ENCODE data around the gene SLC24A3.

SLC24A3 gene

DNA sequence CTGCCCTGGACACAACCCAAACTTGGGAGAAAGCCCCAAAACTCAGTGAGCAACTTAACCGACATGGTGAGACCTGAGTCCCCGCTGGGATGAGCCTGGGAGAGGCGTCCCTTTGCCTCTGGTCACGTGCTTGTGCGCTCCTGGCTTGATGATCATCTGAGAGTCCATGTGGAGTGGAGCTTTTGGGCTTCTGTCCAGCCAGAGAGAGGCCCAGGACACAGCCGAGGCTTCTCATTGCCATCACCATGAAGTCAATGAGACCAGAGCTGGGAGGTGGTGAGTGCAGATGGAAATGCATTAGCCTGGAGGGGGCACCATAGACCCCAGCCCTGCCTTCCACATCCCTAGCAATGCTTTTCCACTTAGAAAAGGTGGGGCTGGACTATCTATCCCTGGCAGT, 250.0 kb downstream of the SLC24A3 start:
- DNase-seq (ENCODE audit: low read depth), result no peak

DNA sequence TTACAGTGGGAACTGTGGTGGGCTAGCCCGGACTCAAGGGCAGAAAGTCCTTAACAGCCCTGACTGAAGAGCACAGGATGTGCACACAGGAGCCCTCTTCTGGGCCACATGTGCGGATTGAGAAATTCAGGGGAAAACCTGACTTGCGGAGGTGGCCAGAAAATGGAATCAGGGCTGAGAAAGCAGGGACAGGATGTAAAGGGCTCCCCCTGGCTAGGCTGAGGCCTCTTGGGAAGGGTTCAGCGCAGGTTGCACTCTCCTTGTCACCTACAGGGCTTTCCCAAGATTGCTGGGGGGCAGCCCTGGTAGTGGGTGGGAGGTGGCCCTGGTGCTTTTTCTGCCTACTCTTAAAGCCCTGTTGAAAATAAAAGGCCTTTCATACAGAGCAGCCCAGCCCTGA, 251.2 kb downstream of the SLC24A3 start:
- DNase-seq (ENCODE audit: low read depth), result no peak

DNA sequence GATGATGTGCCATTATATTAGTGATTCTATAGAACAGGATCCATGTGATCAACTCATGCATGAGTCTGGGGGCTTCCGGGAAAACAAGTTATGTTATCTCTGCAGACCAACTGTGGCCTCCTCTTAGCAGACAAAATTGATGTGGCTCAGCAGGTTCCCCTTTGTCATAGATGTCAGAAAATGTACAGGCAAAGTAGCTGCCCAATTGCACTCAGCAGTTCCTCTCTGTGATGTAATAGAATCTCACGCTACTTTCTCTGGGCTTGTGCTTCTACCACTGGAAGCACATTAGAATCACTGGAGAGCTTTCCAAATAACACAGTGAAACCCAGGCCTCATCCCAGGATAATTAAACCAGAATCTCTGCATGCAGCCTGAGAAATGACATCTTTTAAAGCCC, 253.1 kb downstream of the SLC24A3 start:
- DNase-seq (ENCODE audit: low read depth), result no peak

DNA sequence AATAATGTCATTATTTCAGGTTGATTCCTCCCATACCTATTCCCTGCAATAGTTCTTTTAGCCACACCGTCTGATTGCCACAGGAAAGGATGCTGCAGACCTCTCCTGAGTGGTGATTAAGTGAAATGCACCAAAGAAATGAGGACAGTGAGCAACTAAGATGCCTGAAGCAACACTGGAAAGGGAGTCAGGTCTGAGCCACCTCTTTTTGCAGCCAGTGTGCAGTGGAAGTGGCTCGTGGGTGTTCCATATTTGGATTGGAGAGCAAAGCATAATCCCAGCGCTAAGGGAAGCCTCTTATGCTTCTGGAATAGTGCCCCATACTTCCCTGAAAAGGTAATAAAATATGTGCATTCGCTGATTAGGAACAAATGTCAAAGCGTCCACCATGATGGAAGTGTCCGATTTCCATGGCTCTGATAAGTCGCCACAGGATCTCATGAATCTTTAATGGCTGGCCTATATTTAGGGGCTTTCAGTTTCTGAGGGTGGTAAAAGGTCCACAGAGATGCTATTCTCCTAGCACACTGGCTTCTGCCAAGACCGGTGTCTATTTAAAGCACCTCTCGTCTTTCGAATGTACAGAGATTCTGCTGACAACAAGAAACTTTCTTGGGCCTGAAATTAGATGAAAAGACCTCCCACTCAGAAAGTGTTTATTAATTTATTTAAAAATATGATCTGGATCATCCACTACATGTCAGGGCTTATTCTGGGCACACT, 253.9 kb downstream of the SLC24A3 start:
- DNase-seq (ENCODE audit: low read depth), result no peak

DNA sequence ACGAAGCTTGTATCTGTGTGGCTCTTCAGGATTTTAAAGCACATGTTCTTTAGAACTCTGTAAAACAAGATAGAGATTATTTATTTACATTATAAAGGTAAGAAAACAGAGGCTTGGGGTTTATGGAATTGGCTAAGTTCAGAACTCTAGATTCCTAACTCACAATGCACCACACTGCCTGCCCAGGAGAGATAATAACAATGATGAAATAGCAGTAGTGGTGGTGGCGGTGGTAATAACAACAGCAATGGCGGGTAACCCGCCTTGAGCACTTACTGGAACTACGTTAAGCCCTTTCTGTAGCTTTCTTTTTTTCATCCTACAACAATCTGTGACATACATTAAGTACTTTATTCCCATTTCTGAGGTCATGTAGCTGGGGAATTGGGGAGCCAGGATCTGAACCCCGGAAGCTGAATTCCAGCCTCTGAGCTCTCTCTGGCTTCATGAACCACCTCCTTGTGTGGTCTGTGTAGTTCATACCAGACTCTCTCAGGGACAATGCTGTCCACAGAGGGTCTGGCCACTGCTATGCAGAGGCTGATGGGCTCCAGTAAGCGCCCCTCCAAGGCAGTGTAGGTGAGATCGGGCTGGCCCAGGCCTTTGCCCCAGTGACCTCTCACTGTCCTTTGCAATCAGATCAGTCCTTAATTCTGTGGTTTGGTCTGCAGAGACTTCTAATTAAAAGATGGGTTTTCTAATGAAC, 260.9 kb downstream of the SLC24A3 start:
- DNase-seq (ENCODE audit: low read depth), result no peak

DNA sequence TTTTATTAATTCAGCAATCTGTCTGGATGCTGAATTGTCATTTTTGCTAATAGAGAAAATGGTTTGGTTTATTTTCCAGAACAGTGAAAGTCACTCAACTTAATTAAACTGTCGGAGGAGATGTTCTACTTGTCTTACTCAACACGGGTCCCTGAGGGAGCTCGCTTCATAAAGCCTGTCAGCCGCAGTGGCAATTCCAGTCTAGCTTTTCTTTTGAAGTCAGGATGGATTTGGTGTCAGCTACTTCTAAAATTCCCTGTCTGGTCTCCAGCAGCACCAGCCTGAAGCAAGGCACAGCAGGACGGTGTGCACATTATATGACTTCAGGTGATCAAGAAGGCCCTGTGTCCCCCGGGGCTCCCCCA, 261.5 kb downstream of the SLC24A3 start:
- DNase-seq (ENCODE audit: low read depth), result no peak

DNA sequence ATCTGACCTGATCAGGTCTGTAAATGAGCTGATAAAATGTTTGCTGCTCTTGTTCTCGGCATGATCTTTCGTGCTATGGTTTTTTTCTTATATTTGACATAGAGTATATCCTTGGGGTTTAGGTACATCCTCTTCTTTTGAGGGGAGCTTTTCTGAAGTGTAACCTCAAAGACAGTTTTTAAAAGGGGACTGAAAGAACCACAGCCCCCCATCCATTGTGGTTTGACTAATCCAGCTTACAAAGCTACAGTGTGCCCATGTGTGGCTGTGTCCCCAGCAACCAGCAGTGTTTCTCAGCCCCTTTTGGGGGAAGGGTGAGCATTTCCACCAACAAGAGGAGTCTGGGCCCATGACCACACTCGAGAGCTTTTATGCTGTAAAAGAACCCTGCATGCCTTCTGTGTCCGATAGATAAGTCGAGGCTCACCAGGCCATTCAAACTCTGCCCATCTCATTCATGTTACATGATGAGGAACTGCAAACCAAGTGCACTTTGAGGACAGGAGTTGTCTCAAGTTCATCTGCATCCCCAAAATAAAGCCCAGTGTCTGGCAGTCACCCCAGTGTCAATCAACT, 266.0 kb downstream of the SLC24A3 start:
- no peak for DNase-seq (ENCODE audit: low read depth)

DNA sequence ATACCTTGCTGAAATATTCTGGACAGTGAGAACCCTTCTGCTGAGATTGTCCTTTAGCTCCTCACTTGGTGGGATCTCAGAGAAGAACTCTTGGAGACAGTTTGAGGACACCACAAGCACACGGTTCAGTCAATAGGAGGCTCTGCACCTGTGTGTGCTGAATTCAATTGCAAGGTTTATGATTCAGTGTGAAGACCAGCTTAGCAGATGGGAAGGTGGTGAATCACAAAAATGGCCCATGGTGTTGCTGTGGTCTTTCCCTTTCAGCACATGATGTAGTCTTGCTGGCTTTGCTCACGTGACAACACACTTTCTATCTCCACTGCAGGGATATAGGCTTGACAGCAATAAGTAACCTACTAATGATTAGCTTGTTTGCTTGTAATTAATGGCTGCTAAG, 270.3 kb downstream of the SLC24A3 start:
- DNase-seq (ENCODE audit: low read depth), result no peak

DNA sequence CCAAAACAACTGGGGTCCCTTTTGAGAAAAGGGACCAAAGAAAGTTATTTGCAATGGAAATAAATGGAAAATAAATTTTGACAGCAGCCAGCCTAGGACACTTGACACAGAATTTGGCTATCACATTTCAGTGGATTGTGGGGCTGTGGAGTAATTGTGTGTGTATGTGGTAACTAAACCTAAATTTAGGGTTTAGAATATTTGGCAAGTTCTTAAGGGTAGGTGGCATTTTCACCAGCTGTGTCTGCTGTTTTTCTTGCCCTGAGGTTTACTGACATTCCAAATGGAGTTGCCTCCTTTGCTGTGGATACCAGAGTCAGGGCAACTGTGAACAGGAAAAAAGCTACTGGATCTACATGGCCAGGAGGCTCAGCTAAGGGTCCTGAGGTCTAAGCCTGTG, 270.9 kb downstream of the SLC24A3 start:
- no peak for DNase-seq (ENCODE audit: low read depth)

DNA sequence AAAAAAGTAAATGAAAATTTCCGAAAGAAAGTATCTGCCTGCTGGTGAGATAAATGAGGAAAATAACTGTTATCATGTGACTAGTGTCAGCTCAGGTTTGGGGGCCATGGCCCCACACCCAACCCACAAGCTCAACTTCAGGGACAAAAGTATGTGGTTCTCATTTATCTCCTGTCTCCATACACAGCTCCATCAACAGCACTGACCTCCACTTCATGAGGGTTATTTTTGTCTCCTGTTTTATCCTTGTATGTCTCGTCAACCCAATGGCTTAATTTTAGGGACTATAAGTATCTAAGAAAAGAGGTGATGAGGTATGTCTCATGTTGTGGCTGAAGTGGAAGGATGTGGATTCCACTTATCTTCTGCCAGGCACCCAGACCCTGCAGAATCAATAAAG, 274.0 kb downstream of the SLC24A3 start:
- no peak for DNase-seq (ENCODE audit: low read depth)

DNA sequence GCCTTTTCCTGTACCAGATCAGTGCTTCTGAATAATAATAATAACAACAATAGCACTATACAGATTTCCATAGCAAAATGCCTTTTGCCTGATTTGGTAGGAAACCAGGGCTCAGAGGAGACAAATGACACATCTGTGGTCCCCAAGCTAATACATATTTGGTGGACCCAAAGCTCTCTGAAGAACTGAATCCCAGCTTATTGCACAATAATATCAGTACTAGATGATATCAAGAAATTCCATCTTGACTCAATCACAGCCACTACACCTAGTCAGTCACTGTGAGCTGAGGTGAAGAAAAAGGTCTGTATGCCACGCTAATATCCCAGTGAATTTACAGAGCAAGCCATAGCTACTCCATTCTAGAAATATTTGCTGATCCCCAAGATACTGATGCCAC, 275.0 kb downstream of the SLC24A3 start:
- DNase-seq (ENCODE audit: low read depth), result no peak

DNA sequence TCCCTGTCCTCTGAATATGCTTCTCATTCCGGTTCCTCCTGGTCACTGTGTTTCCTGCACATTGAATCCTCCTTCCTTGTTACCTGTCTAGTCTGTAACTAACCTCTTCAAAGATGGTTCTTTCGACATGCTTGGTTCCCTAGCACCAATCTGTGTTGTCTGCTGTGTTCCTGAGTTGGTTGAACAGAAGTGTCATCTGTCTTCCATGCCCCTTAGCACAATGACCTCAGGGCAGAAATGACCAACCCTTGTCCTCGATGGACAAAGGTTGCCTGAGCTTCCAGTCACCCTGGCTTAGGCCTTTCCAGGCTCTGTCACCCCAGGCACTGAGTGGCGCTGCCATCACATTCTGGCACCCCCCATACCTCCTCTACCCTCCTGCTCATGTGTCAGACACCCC, 278.8 kb downstream of the SLC24A3 start:
- no peak for DNase-seq (ENCODE audit: low read depth)

DNA sequence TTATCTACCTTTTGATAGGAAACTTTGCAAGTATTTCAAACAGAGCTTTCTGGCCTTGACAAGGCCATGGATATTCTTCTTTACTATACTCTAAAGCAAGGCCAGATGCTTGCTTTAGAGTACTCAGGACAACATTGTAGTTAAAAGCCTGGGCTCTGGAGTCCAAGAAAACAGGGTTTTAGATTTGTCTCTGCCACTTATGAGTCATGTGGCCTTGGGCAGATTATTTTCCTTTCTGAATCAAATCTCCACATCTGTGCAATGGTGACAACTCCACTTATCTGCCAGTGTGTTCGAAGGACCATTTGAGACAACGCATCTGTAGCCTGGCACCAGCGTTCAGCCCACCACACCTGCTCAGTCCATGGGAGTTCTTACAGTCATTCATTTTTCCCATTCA, 279.7 kb downstream of the SLC24A3 start:
- peak; percentile 17 for DNase-seq (ENCODE audit: low read depth)

DNA sequence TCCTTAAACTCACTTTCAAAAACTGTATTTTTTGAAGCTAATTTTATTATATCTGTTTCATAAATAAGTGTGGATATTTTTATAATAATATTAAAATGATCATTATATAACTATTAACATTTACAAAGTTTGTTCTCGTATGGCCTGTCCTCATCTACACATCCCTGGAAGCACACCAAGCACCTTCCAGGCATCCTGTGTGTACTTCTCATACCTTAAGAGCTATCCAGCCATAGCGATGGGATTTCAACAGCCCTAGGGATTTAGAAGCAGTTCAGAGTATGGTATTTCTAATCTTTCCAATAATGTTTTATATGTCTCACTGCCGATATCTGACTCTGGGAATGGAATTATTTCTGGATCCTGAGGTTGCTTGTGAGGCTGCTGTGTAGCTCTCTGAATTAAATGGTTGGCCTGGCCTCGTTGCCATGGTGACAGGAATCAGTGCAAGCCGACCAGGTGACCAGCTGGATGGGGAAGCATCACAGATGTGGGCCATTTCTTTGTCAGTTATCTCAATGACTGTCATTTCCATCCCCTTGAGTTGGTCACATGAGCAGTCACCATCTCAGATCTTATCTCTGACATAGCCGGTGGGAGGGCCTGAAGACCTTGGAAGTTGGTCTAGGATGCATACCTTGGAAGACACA, 280.4 kb downstream of the SLC24A3 start:
- DNase-seq (ENCODE audit: low read depth), result no peak

DNA sequence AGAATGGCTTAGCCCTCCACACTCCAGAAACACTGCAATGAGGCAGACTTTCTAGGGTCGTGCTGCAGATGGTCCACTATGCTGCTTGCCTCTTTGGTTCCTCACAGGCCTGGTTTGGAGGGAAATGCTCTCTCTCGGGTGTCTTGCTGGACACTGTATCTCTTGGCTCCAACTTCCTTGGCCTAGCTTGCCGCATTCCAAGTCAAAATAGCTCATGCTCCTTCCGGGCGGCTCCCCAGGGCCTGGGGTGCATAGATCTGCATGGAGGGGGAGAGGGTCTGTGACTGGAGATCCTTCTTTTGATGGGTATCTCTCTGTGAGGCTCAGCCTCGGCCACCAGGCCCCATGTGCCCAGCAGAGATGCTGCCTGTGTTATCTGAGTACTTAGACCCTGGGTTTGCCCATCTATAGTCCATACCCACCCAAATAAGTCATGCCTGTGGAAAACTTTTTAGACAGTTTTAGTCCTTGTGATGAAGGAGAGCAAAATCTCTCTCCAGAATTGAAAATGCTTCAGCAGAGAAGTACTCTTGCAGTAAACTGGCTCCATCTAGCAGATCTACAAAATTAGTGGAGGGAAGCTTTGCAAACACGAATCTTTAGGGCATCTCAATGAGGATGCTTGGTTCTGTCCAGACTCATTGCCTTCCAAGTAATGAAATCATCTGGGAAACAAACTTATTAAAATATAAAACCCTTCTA, 281.5 kb downstream of the SLC24A3 start:
- DNase-seq (ENCODE audit: low read depth), result no peak

DNA sequence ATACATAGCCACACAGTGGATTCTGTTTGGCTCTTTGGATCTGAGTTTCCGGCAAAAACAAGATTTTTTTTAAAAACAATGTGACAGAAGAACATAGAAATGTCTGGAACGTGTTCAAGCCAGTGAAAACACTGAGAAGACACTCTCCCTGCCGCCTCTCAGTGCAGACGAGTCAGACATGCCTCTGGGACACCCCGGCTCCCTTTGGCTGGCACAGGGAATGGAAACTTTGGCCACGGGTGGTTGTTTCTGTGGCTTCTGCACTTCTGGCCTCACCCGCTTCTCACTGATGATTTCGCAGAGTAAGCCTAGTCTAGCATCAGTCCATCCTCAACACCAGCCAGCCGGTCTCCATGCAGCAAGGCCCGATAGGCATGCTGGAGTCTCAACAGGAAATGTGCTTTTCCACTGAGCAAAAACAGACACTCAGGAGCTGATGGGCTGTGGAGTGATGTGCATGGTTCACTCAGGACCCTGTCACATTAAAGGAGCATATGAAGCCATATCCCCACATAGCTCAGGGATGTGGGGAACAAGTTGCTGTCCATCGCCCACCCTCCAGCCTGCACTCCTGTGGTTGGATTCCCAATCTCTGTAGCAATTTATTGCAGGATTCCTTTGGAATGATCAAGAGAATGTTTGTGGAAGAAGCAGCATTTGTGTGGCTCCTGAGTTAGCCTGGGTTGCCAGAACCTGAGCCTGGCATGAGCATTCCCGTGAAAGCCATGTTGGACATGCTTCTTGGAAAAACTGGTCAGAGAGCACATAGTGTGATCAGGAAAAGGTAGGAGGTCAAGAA, 283.7 kb downstream of the SLC24A3 start:
- peak; percentile 24 for DNase-seq (ENCODE audit: low read depth)

DNA sequence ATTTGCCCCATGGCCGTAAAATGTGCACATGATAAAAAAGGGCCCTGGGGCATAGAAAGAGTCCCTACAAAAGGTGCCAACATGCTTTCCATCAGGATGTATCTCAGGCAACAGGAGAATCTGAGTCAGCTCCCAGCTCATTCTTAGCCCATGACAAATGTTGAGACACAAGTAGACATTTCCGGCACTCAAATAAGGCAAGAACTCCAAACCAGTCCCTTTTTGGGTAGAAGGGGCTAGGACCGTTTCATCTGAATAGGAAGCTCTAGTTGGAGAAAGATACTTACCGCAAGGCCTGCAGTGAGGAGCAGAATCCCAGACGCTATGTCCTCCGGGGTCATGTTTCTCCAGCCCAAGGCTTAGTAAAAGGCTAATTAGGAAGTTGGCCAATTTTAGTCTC, 284.6 kb downstream of the SLC24A3 start:
- peak; percentile 80 for DNase-seq (ENCODE audit: low read depth)

DNA sequence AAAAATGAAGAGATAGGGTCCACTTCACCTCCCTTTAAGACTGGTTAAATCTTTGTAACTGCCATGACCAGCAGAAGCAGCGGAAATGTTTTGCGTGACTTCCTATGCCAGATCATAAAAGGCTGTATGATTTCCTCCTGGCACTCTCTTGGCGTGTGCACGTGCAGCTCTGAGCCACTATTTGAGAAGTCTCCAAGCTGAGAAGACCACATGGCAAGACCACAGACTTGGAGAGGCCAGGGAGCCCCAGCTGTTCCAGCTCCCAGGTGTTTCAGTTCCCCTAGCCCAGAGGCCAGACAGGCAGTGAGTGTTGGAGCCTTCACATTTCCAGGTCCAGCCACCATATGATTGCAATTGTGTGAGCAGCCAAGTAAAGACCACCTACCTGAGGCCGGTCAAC, 286.3 kb downstream of the SLC24A3 start:
- no peak for DNase-seq (ENCODE audit: low read depth)

DNA sequence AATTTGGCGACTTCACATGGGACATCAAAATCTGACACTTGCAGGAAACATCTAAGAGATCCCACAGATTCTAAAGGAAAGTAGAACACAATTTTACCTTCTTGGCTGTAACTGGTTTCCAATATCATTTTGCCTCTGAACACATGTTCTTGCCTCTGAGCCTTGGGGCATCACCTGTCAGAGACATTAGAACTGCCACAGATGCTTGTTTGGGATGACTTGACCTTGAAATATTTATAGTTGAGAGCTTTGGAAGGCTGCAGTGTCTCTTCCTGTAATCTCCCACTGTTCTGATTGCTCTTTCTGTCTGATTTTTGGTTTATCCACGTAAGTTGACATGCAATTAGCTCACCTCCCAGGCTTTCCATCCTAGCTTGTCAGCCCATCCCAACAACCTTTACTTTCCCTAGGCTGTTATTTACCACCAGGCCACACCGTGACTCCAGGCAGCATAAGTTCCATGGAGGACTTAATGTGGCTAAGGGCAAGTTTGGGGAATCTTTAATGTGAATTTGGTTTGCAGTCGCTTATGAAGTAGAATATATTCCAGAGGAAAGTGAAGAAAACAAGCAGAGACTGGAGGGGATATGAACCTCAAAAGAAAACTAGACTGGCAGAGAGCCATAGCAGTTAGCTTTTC, 289.2 kb downstream of the SLC24A3 start:
- no peak for DNase-seq (ENCODE audit: low read depth)

DNA sequence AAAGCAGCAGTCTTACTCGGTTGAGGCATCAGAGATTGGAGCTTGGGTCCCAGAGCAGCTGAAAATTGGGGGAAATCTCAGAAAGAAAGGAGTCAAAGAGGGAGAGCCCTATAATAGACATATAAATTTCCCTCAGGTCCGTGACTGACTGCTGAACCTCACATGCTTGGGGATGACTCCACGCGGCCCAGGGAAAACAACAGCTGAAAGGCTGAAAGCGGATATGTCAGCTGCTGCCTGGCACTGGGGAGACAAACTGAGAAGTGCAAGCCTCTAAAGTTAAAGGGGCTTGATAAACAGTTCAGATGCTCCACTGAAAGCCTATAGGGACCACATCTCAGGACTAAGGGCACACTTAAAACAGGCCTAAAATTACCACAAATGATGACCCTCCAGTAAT, 289.7 kb downstream of the SLC24A3 start:
- DNase-seq (ENCODE audit: low read depth), result no peak

DNA sequence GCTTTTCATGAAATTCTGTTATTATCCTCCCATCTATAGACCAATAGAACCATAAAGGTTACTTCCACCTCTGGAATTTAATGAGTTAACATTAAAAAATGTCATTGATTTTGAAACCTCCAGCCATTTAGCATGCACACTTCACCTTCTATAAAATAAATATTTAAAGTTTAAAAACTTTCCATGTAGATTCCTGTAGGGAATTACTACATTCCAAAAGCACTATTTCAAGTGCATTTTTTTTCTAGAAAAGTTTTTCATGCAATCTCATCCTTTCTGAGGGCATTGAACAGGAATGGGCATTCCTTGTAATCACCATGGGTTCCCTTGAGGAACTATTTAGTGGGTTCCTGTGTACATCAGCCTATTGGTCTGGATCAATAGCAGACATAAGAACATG, 291.8 kb downstream of the SLC24A3 start:
- DNase-seq (ENCODE audit: low read depth), result no peak

Measured in ELR (cell line).